H1 (cell line): ENCODE data around the gene POLE. TPM values are rescaled to one million over a fixed set of nuclear protein-coding genes. Genes with fewer than 3 reads are reported as not detected.

Experiments
- ATF2 ChIP-seq: IDR thresholded peaks from 2 replicates; pipeline ENCODE4 v1.6.1; 2012; ENCODE audit warnings: low read length, inconsistent platforms
- CTCF ChIP-seq, 3 experiments: IDR thresholded peaks; 1 replicate in 2 of 3; 2 replicates in 1 of 3; pipeline versions ENCODE4 v1.5.1 to v1.6.1; 2011; ENCODE audit warnings: low read length in 3 of 3, mild to moderate bottlenecking in 3 of 3, inconsistent platforms in 2 of 3, low read depth in 1 of 3, moderate library complexity in 1 of 3; ENCODE audit not compliant: insufficient read depth in 1 of 3; ENCODE audit errors: control extremely low read depth in 1 of 3
- HDAC2 ChIP-seq, 2 experiments: fragments of 300-600 bp in 1 of 2; sonication (generic) in 1 of 2; IDR thresholded peaks; 2 replicates each; pipeline ENCODE4 v1.6.1; 2011 to 2012; ENCODE audit warnings: low read depth in 2 of 2, low read length in 2 of 2, mild to moderate bottlenecking in 2 of 2, moderate library complexity in 2 of 2, borderline replicate concordance in 1 of 2, inconsistent platforms in 1 of 2
- NANOG ChIP-seq: IDR thresholded peaks from 2 replicates; pipeline ENCODE4 v1.6.1; 2011; ENCODE audit warnings: low read length, low read depth, mild to moderate bottlenecking, inconsistent platforms; ENCODE audit not compliant: insufficient read depth, poor library complexity, severe bottlenecking
- RAD21 ChIP-seq, 2 experiments: IDR thresholded peaks in 1 of 2; conservative IDR thresholded peaks in 1 of 2; 2 replicates each; pipeline ENCODE4 v1.6.1; 2011; ENCODE audit warnings: low read depth in 2 of 2, low read length in 2 of 2, improper control_type of control experiment in 1 of 2, inconsistent platforms in 1 of 2, mild to moderate bottlenecking in 1 of 2, moderate library complexity in 1 of 2
- SUZ12 ChIP-seq: fragments of 200-600 bp; sonication (generic); IDR thresholded peaks from 2 replicates; pipeline ENCODE4 v1.6.1; 2012; ENCODE audit warnings: mild to moderate bottlenecking, inconsistent platforms, low read length, moderate library complexity, mixed read lengths
- TEAD4 ChIP-seq: IDR thresholded peaks from 2 replicates; pipeline ENCODE4 v1.6.1; 2012; ENCODE audit warnings: low read depth, low read length, inconsistent platforms, mixed read lengths
- ZNF274 ChIP-seq: IDR thresholded peaks from 2 replicates; pipeline ENCODE4 v1.7.0; 2012; ENCODE audit warnings: low read length, borderline replicate concordance; ENCODE audit errors: extremely low read depth
- polyA plus RNA-seq, 7 experiments: library from polyadenylated mRNA; depleted of rRNA in 3 of 7; stranded (reverse) in 5 of 7; unstranded in 2 of 7; fragments of >200 nt in 5 of 7; fragments of 200-250 nt in 2 of 7; gene quantifications; 1 replicate in 5 of 7; 2 replicates in 1 of 7; 4 replicates in 1 of 7; pipeline versions ENCODE4 v1.2.1 to v1.2.3, GENCODE V29; 2011 to 2013; ENCODE audit warnings: missing spikeins in 2 of 7, mixed read lengths in 2 of 7
- total RNA-seq: library from RNA; stranded (reverse); fragmentation: NEBNext Ultra II Directional; extraction: Animal tissue kit (Norgen Biotek cat#: 25700); gene quantifications from 2 replicates; pipeline ENCODE4 v1.2.1, GENCODE V29; 2021

Gene POLE
- total and polyA plus RNA-seq, 2 of the 8 experiments (the other 6 are each of a cell fraction or from before 2014, with no cell fraction given): 59.7 to 115 TPM

GRCh38 chr12:132614861-132615578, 72.1 kb downstream of the POLE start (continued):
- TF ChIP-seq ATF2 (no peak), RAD21 (IDR thresholded peaks at IDR 0.05 in 1 of 2, conservative IDR thresholded peaks at IDR 0.05 in 1 of 2; ENCODE audit: low read depth in 2 of 2, low read length in 2 of 2) (peak; percentile 88 to 94), NANOG (no peak), CTCF (IDR thresholded peaks at IDR 0.05; ENCODE audit: control extremely low read depth in 1 of 3, insufficient read depth in 1 of 3, low read depth in 1 of 3, low read length in 3 of 3) (peak; percentile 90 to 96 (median 95)), ZNF274 (no peak), HDAC2 (IDR thresholded peaks at IDR 0.05; ENCODE audit: borderline replicate concordance in 1 of 2, low read depth in 2 of 2, low read length in 2 of 2) (0 out of 4 replicates have a peak, but pooled peaks of 1 of the 2 experiments have one; percentile 46), TEAD4 (0 out of 2 replicates have a peak, but pooled peaks have one; percentile 44), SUZ12 (peak; percentile 44; the same call in 1 of the 2 replicates)
